ENCODE measurements around the gene ERGIC1.

- TF ChIP-seq CTCF (IDR thresholded peaks at IDR 0.05) (no peak), POLR2A (IDR thresholded peaks at IDR 0.05) (no peak), POLR2AphosphoS5 (IDR thresholded peaks at IDR 0.05) (peak; percentile 99)
Measured at GRCh38 chr5:172837640-172838039, 3.6 kb downstream of the ERGIC1 start.

Data from prostate gland (tissue), 2 donors.